Lower lobe of right lung (tissue), 2 donors: ENCODE measurements around the gene TMEM234. TPM values are rescaled to one million over a fixed set of nuclear protein-coding genes. Genes with fewer than 3 reads are reported as not detected.

Experiments used
- ATAC-seq, 2 donors: fragments of 200-7000 bp; cut with Tn5 transposase; one replicate each; pipeline ENCODE4 v1.9.1; 2020 to 2022; ENCODE audit warnings: mild to moderate bottlenecking in 2 of 2, moderate library complexity in 2 of 2
- DNase-seq: peaks from one replicate; pipeline ENCODE4 v3.0.0-alpha.2; 2020
- H3K27ac ChIP-seq: fragments of 200-600 bp; one replicate; pipeline ENCODE4 v1.8.0; 2022
- H3K27me3 ChIP-seq: fragments of 200-600 bp; one replicate; pipeline ENCODE4 v1.8.0; 2022; ENCODE audit warnings: low read depth
- H3K36me3 ChIP-seq: fragments of 200-600 bp; one replicate; pipeline ENCODE4 v1.8.0; 2022; ENCODE audit warnings: mild to moderate bottlenecking
- H3K4me1 ChIP-seq: fragments of 200-600 bp; one replicate; pipeline ENCODE4 v1.8.0; 2022
- H3K4me3 ChIP-seq: fragments of 200-600 bp; one replicate; pipeline ENCODE4 v1.8.0; 2022; ENCODE audit warnings: mild to moderate bottlenecking
- H3K9me3 ChIP-seq: fragments of 200-600 bp; one replicate; pipeline ENCODE4 v1.8.0; 2022
- intact Hi-C: fragments of 100-400 bp; cut with DNase I; formaldehyde crosslinking; loops from one replicate; pipeline ENCODE4 v1.11.0; 2022
- total RNA-seq: library from RNA; stranded (reverse); fragmentation: NEBNext Ultra II Directional; extraction: Animal tissue kit (Norgen Biotek cat#: 25700); gene quantifications from one replicate; pipeline ENCODE4 v1.2.1, GENCODE V29; 2021
- TF ChIP-seq, protein P1 (sequence below): fragments of 200-600 bp; IDR thresholded peaks from one replicate; pipeline ENCODE4 v1.8.0; 2022; ENCODE audit warnings: antibody characterized with exemption, mild to moderate bottlenecking
- donor health status: DM: no; HTN: yes; CAD: no; lungs with severe emphysema.

TMEM234 gene
- total RNA-seq, 1 donor from 2014 or later = 24.5 TPM

DNA sequence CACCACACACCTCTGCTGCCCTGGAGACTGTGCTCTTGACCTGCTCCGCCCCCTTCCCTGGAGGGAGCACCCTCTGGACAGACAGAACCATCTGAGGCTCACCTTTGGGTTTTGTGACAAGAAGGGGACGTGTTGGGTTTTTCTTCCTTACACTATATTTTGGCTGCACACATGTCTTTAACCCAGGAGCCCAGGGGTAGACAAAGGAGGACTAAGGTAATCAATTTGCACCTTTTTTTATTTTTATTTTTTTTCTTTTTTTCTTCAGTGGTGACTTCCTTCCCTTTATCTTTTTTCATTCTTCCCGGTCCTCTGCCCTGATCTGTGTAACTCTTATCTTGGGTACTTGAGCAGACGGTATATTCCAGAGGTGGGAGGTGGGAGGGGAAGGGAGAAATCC is 51.2 kb downstream of the TMEM234 start:
- Histone ChIP-seq H3K36me3 (peaks cover 73% of the 10 kb centered on the region), H3K4me3 (no peak overlapping the region), H3K9me3 (no peaks in the 10 kb centered on the region), H3K27me3 (no peaks in the 10 kb centered on the region), H3K27ac (no peak overlapping the region), H3K4me1 (no peaks in the 10 kb centered on the region)
- ATAC-seq (no peak), DNase-seq (no peak)
- intact Hi-C loops = no loop called here
- TF ChIP-seq, protein P1, sequence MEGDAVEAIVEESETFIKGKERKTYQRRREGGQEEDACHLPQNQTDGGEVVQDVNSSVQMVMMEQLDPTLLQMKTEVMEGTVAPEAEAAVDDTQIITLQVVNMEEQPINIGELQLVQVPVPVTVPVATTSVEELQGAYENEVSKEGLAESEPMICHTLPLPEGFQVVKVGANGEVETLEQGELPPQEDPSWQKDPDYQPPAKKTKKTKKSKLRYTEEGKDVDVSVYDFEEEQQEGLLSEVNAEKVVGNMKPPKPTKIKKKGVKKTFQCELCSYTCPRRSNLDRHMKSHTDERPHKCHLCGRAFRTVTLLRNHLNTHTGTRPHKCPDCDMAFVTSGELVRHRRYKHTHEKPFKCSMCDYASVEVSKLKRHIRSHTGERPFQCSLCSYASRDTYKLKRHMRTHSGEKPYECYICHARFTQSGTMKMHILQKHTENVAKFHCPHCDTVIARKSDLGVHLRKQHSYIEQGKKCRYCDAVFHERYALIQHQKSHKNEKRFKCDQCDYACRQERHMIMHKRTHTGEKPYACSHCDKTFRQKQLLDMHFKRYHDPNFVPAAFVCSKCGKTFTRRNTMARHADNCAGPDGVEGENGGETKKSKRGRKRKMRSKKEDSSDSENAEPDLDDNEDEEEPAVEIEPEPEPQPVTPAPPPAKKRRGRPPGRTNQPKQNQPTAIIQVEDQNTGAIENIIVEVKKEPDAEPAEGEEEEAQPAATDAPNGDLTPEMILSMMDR = no peak

Other genes starting within 250 kb of the TMEM234 start
- 79.5 TPM for gene KHDRBS1, start 208.5 kb downstream of the TMEM234 start, total RNA-seq
- gene TMEM39B, start 149.4 kb downstream of the TMEM234 start, total RNA-seq = 15.3 TPM
- gene KPNA6, start 114.3 kb downstream of the TMEM234 start, total RNA-seq = 57.1 TPM
- 45.1 TPM for gene TXLNA, start 42.7 kb downstream of the TMEM234 start, total RNA-seq
- 3.3 TPM for gene CCDC28B, start 21.8 kb downstream of the TMEM234 start, total RNA-seq
- 2.0 TPM for gene IQCC, start 16.7 kb downstream of the TMEM234 start, total RNA-seq
- 3.2 TPM for gene DCDC2B, start 13.3 kb downstream of the TMEM234 start, total RNA-seq
- 99.4 TPM for gene EIF3I, start 54 bp upstream of the TMEM234 start, total RNA-seq
- gene FAM167B, start 24.9 kb upstream of the TMEM234 start, total RNA-seq = 21.9 TPM
- 7.5 TPM for gene LCK, start 28.9 kb upstream of the TMEM234 start, total RNA-seq
- 68.9 TPM for gene HDAC1, start 69.7 kb upstream of the TMEM234 start, total RNA-seq
- 34.7 TPM for gene MARCKSL1, start 113.9 kb upstream of the TMEM234 start, total RNA-seq
- 9.7 TPM for gene FAM229A, start 140.1 kb upstream of the TMEM234 start, total RNA-seq
- gene TSSK3, start 140.2 kb upstream of the TMEM234 start, total RNA-seq = 2.1 TPM
- gene BSDC1, start 172.1 kb upstream of the TMEM234 start, total RNA-seq = 63.2 TPM
- 0.03 TPM for gene ZBTB8B, start 242.7 kb upstream of the TMEM234 start, total RNA-seq